Left renal pelvis (tissue), 4 donors: ENCODE data around the gene DAPL1. TPM values are rescaled to one million over a fixed set of nuclear protein-coding genes. Genes with fewer than 3 reads are reported as not detected.

Experiments
- DNase-seq, 4 donors: peaks; one replicate each; pipeline ENCODE4 v3.0.0-alpha.2; 2013; ENCODE audit warnings: low read depth in 4 of 4, low spot score in 3 of 4
- polyA plus RNA-seq, 4 donors: library from polyadenylated mRNA; unstranded; fragments of 120-200 nt; gene quantifications; one replicate each; pipeline ENCODE4 v1.2.1, GENCODE V29; 2013; ENCODE audit not compliant: insufficient read length in 4 of 4

DAPL1 gene
- polyA plus RNA-seq, 4 donors = 28.4 to 43.7 (median 38.6) TPM

GRCh38 chr2:158776231-158776630 is 18.9 kb upstream of the DAPL1 start:
- no peak for DNase-seq

GRCh38 chr2:158777077-158777476 is 18.0 kb upstream of the DAPL1 start:
- DNase-seq = no peak

GRCh38 chr2:158778243-158778642 is 16.9 kb upstream of the DAPL1 start:
- no peak for DNase-seq

- no peak for DNase-seq
These were observed 15.5 kb upstream of the DAPL1 start for GRCh38 chr2:158779621-158780020.

GRCh38 chr2:158781353-158781961 is 13.7 kb upstream of the DAPL1 start:
- DNase-seq = no peak

DNA sequence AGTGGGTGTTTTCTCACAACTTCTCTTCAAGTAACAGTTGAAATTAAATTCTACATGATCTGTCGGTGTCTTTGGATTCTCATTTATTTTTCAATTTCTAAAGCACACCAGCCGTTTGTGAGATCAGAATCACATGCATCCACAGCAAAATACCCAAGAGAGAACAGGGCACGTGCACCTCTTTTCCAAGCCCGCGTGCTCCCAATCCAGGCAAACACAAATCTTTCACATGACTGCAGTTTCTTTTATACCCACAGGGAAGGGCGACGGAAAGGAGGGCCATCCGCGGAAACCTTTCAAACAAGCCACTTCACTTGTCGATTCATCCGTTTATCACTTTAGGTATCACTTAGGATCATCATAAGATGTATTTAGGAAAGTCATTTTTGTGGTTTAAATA is 13.0 kb upstream of the DAPL1 start:
- DNase-seq = no peak

DNA sequence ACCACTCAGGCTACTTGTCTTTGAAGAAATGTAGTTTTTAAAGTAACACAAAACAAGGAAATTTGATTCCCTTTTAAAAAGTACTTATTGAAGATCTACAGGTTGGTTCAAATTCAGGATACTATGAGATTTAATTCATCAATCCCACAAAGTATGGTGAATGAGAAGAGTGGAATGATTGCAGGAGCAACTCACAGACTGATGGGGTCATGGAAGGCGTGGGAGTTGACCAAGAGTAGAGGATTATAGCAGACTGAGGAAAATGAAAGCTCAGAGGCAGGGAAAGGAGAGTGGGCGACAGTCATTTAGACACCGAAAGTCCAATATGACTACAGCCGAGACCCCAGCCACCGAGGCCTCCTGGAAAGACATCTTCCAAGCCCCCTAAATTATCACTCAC is 12.5 kb upstream of the DAPL1 start:
- no peak for DNase-seq

GRCh38 chr2:158783923-158784322 is 11.2 kb upstream of the DAPL1 start:
- no peak for DNase-seq

- no peak for DNase-seq
These were observed 8.2 kb upstream of the DAPL1 start for GRCh38 chr2:158786897-158787296.

GRCh38 chr2:158788951-158789350 is 6.2 kb upstream of the DAPL1 start:
- no peak for DNase-seq

DNA sequence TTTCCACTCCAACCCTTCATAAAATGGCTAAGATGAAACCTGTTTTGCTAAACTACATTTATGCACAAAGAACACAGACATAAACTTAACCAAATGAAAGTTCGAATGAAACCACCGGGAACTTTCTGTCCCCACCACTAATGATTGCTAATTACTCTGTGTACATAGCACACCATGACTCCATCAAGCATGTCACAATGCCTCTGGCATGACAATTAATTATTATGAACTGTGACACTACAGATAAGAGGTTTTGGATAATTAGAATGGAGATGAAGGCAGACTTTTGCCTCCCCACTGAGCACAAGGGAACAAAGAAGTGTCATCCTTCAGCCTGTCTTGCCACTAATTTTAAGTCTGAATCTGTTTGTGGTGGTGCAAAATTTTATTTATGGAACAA is 1.5 kb downstream of the DAPL1 start:
- no peak for DNase-seq

GRCh38 chr2:158797963-158798700 is 3.0 kb downstream of the DAPL1 start:
- no peak for DNase-seq

DNA sequence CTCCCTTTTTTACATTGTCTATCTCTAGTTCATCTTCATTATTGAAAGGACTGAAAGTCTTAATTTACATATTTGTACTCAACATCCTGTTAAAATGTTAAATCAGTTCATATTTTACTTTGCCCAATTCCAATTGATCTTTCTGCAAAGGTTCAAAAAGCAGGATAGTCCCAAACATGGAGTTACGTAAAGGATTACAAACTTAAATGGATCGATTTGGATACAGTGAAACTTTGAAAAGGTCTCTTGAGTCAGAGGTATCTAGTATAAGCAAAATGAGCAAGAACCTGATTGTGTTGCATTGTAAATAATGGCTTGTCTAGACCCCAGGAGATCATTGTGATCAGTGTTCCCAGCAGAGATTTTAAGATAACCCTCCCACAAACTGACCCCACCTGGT is 4.1 kb downstream of the DAPL1 start:
- DNase-seq = no peak

DNA sequence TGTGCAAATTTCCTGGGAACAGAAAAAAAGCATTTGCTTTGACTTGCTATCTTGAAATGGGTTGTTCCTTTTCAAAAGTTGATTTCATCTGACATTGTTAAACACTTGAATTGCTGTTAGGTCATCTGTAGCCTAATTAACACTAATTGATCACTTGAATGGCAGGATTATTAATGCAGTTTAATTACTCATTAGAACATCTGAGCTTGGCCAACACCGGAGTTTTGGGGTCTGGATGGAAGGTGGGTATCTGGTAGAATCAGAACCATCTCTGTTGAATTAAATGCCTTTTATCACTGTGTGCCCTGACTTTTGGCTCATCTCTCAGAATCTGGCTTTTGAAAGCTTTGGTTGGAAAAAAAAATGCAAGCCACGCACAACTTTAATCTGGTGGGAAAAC is 8.4 kb downstream of the DAPL1 start:
- no peak for DNase-seq

- no peak for DNase-seq
These were observed 10.1 kb downstream of the DAPL1 start for GRCh38 chr2:158805255-158805654.

DNA sequence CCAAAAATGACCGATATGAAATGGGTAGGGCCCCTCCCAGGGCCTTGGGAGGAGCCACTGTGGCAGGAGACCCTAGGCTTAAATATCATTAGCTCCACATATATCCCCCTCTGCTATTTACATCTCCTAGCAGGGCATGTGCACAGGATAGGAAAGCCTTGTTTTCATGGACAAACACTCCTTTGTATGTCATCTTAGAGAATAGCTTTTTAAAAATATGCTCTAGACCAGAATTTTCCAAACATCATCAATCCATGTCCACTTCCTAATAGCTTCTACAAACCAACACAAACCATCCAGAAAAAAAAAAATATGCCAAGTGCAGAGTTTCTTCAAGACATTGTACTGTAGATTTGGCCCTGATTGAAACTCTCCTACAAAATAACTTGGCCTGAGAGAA is 10.8 kb downstream of the DAPL1 start:
- no peak for DNase-seq

GRCh38 chr2:158806941-158807340 is 11.8 kb downstream of the DAPL1 start:
- DNase-seq = no peak

- DNase-seq = no peak
These were observed 13.3 kb downstream of the DAPL1 start for GRCh38 chr2:158808426-158808825.

DNA sequence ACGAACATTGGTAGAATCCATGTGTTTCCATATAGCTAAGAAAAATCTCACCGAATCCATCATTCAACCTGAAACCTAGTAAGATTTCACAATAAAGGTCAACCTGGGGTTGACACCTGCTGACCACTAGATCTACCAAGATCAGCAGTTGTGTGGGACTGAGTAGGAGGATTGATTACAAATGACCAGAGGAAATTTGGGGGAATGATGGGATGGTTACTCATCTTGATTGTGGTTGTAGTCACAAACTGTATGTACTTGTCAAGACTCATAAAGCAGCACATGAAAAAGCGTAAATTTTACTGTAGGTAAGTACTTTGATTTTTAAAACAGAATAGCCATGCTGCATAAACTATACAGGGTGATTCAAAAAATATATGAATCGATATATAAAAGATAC is 14.7 kb downstream of the DAPL1 start:
- DNase-seq = no peak

- DNase-seq = peak in 1 of 4 donors; percentile 55
These were observed 15.8 kb downstream of the DAPL1 start for GRCh38 chr2:158810731-158811460.

DNA sequence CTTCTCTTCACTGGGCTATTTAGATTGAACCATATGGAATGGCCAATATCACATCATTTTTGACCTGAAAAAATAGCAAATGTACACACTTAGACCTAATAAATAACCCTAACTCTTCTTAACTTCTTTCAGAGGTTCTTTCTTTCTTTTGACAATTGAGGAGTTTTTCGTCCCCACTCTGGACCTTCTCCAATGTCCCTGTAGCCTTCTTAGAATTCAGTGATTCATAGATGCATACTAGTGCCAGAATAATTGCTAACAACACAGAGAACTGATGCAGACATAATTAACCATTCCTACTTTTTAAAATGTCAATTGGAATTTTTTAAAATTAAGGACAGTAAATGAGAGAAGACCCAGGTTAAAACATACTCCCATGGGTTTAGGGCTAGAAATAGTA is 20.0 kb downstream of the DAPL1 start:
- DNase-seq = no peak

DNA sequence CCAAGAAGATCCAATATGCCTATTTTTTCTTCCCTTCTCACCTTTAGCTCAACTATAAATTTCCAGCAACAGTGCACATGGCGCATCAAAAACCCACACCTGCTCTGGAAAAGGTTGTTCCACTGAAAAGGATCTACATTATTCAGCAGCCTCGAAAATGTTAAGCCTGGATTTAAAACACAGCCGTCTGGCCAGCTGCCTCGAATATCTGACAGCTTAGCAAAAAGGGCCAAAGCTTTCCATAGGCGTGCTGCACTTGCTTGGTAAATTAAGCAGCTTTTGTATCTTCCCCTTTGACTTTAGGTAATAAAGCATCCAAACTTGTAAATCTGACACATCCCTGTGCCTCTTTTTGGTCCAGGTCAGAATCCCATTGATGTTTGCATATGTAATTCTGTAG is 20.5 kb downstream of the DAPL1 start:
- DNase-seq = no peak
